ENCODE measurements around the gene ADIPOQ. TPM values are rescaled to one million over a fixed set of nuclear protein-coding genes. Genes with fewer than 3 reads are reported as not detected.

The ADIPOQ gene
- total RNA-seq, 1 experiment from 2014 or later = not detected

DNA sequence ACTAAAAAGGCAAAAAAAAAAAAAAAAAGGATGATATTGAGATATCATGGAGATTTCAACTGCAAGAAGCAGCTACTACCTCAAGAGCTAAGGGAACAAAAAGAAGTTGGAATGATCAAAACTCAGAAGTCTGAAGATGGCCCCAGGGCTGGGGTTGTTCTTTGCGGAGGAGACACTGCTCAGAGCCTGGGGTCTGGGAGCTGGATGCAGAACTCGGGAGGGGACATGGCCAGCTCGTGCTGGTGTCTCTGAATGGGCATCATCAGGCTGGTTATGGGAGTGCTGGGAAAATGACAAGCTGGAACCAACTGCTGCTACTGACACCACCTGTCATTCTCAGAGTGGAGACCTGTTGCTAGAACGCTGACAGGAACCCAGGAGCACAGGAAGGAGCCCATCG is 14.2 kb upstream of the ADIPOQ start:
- Mint-ChIP-seq H3K27me3 (ENCODE audit: unreplicated experiment) (peaks cover 96% of the 10 kb centered on the region), H3K4me1 (ENCODE audit: low read depth, unreplicated experiment) (peaks cover 33% of the 10 kb centered on the region), H3K36me3 (ENCODE audit: insufficient read depth, unreplicated experiment) (peaks cover 26% of the 10 kb centered on the region), H3K27ac (ENCODE audit: unreplicated experiment) (no peak overlapping the region), H3K9me3 (ENCODE audit: low read depth, unreplicated experiment) (no peaks in the 10 kb centered on the region), H3K4me3 (ENCODE audit: low read depth, unreplicated experiment) (no peak overlapping the region)
- CTCF ChIA-PET = interaction anchor here (0.7 to 1.4 kb wide), 4 partner anchors 126 to 337 kb away, joined by 3 to 10 read pairs (median 6); partner anchors contain the start of gene RPL39L
- intact Hi-C loops (cut with micrococcal nuclease; ENCODE audit: unreplicated experiment) = loop anchor here (10.0 kb wide), 1 partner anchor 414 kb away; no protein-coding TSS in a partner anchor
- no TSS peak for BruUV-seq (replicated peaks)
- TF ChIP-seq, protein P1, sequence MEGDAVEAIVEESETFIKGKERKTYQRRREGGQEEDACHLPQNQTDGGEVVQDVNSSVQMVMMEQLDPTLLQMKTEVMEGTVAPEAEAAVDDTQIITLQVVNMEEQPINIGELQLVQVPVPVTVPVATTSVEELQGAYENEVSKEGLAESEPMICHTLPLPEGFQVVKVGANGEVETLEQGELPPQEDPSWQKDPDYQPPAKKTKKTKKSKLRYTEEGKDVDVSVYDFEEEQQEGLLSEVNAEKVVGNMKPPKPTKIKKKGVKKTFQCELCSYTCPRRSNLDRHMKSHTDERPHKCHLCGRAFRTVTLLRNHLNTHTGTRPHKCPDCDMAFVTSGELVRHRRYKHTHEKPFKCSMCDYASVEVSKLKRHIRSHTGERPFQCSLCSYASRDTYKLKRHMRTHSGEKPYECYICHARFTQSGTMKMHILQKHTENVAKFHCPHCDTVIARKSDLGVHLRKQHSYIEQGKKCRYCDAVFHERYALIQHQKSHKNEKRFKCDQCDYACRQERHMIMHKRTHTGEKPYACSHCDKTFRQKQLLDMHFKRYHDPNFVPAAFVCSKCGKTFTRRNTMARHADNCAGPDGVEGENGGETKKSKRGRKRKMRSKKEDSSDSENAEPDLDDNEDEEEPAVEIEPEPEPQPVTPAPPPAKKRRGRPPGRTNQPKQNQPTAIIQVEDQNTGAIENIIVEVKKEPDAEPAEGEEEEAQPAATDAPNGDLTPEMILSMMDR (IDR thresholded peaks at IDR 0.05; ENCODE audit: unreplicated experiment) = no peak
- DNase-seq = no peak

DNA sequence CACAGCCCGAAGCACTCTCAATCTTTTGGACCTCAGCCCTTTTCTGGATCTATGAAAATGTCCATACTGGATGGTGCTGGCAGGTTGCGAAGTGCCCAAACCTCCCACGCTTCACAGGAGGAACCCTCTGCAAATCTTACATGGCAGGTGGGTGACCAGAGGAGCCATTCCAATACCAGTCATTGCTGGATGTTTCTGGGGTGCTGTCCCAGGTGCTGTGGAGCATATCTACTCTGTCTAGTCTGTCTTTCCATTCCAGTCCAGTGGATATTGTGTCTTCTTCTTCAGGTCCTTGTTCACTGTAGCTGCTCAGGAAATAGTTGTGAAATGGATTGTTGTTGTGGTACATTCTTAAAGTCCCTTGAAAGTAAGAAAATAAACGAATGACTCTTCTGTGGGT is 10.7 kb upstream of the ADIPOQ start:
- peaks cover 12% of the 10 kb centered on the region for H3K36me3 Mint-ChIP-seq (ENCODE audit: insufficient read depth, unreplicated experiment)
- H3K27ac Mint-ChIP-seq (ENCODE audit: unreplicated experiment) = no peak overlapping the region
- no peak overlapping the region for H3K4me3 Mint-ChIP-seq (ENCODE audit: low read depth, unreplicated experiment)
- no peak for DNase-seq
- intact Hi-C loops (cut with micrococcal nuclease; ENCODE audit: unreplicated experiment) = no loop called here
- TF ChIP-seq, protein P1 (IDR thresholded peaks at IDR 0.05; ENCODE audit: unreplicated experiment) = no peak
- no peaks in the 10 kb centered on the region for H3K9me3 Mint-ChIP-seq (ENCODE audit: low read depth, unreplicated experiment)
- CTCF ChIA-PET = no interaction called here
- peaks cover 2% of the 10 kb centered on the region for H3K4me1 Mint-ChIP-seq (ENCODE audit: low read depth, unreplicated experiment)
- no TSS peak for BruUV-seq (replicated peaks)
- H3K27me3 Mint-ChIP-seq (ENCODE audit: unreplicated experiment) = peaks cover 77% of the 10 kb centered on the region

DNA sequence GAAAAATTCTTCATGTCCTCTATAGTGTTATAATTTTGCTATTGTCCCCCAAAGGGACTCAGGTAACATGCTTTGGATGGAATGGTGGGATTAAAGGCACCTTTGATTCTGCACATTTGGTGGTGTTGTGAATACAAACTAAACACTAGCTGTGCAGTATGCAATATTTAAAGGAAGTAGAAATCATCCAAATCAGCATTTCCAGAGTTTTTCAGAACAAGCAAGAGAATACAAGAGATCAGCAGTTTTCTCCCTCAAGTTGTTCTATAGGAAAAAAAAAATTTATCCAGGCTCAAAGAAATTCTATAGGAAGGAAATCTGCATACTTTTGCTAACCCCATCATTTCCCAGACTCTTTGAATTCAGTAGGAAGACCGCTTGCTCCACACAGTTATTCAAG is 10.2 kb upstream of the ADIPOQ start:
- no peak overlapping the region for H3K27ac Mint-ChIP-seq (ENCODE audit: unreplicated experiment)
- H3K27me3 Mint-ChIP-seq (ENCODE audit: unreplicated experiment) = peaks cover 73% of the 10 kb centered on the region
- peaks cover 7% of the 10 kb centered on the region for H3K36me3 Mint-ChIP-seq (ENCODE audit: insufficient read depth, unreplicated experiment)
- H3K9me3 Mint-ChIP-seq (ENCODE audit: low read depth, unreplicated experiment) = no peaks in the 10 kb centered on the region
- CTCF ChIA-PET = no interaction called here
- H3K4me1 Mint-ChIP-seq (ENCODE audit: low read depth, unreplicated experiment) = no peaks in the 10 kb centered on the region
- intact Hi-C loops (cut with micrococcal nuclease; ENCODE audit: unreplicated experiment) = no loop called here
- H3K4me3 Mint-ChIP-seq (ENCODE audit: low read depth, unreplicated experiment) = no peak overlapping the region
- no peak for DNase-seq
- TF ChIP-seq, protein P1 (IDR thresholded peaks at IDR 0.05; ENCODE audit: unreplicated experiment) = no peak
- no TSS peak for BruUV-seq (replicated peaks)

DNA sequence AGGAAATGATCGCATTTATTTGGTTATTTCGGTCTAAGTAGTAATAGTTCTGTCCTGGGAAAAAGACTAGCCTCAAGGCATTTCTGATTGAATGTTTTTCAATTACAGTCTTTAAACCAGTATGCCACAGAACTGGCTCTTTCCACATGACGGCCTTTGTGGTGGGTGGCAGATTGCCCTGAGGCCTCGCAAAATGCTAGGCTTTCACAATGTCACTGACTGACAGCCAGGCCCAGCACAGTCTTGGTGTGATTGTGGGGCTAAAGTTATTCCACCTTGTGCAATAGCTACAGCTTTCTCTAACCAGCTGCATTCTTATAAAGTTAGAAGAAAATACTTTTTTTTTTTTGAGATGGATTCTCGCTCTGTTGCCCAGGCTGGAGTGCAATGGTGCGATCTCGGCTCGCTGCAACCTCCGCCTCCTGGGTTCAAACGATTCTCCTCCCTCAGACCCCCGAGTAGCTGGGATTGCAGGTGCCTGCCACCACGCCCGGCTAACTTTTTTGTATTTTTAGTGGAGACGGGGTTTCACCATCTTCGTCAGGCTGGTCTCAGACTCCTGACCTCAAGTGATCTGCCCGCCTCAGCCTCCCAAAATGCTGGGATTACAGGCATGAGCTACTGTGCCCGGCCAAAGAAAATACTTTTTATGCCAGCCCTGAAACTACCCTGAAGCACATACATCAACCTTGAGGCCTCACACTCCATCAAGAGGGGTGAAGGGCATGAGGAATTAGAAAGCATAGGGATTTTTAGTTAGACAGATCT is 2.5 kb upstream of the ADIPOQ start:
- peaks cover 29% of the 10 kb centered on the region for H3K27me3 Mint-ChIP-seq (ENCODE audit: unreplicated experiment)
- CTCF ChIA-PET = no interaction called here
- TF ChIP-seq, protein P1 (IDR thresholded peaks at IDR 0.05; ENCODE audit: unreplicated experiment) = no peak
- H3K27ac Mint-ChIP-seq (ENCODE audit: unreplicated experiment) = no peak overlapping the region
- intact Hi-C loops (cut with micrococcal nuclease; ENCODE audit: unreplicated experiment) = loop anchor here (10.0 kb wide), 2 partner anchors 455 to 835 kb away; partner anchors contain the start of genes MASP1 and SST
- no TSS peak for BruUV-seq (replicated peaks)
- H3K4me1 Mint-ChIP-seq (ENCODE audit: low read depth, unreplicated experiment) = peaks cover 8% of the 10 kb centered on the region
- H3K9me3 Mint-ChIP-seq (ENCODE audit: low read depth, unreplicated experiment) = no peaks in the 10 kb centered on the region
- no peaks in the 10 kb centered on the region for H3K36me3 Mint-ChIP-seq (ENCODE audit: insufficient read depth, unreplicated experiment)
- no peak overlapping the region for H3K4me3 Mint-ChIP-seq (ENCODE audit: low read depth, unreplicated experiment)
- no peak for DNase-seq
